Right atrium auricular region (tissue), 2 donors: Measurements from ENCODE around the gene GABRR3. TPM values are rescaled to one million over a fixed set of nuclear protein-coding genes. Genes with fewer than 3 reads are reported as not detected.

ENCODE experiments used
- DNase-seq: peaks from one replicate; pipeline ENCODE4 v3.0.0-alpha.2; 2019; ENCODE audit warnings: low spot score
- H3K27ac ChIP-seq, 2 donors: fragments of 200-600 bp; sonication (generic); 1 replicate in 1 of 2; 2 replicates in 1 of 2; pipeline ENCODE4 v1.5.1; 2016 to 2019
- H3K27me3 ChIP-seq, 2 donors: fragments of 200-600 bp; sonication (generic); one replicate each; pipeline versions ENCODE4 v1.5.1 to v1.6.0; 2017 to 2019
- H3K36me3 ChIP-seq: fragments of 200-600 bp; sonication (generic); one replicate; pipeline ENCODE4 v1.5.1; 2016
- H3K4me1 ChIP-seq, 2 donors: fragments of 200-600 bp; sonication (generic); one replicate each; pipeline versions ENCODE4 v1.5.1 to v1.6.0; 2017 to 2019
- H3K4me3 ChIP-seq, 2 donors: fragments of 200-600 bp; sonication (generic); 1 replicate in 1 of 2; 2 replicates in 1 of 2; pipeline ENCODE4 v1.5.1; 2017 to 2019; ENCODE audit warnings: mild to moderate bottlenecking in 1 of 2, moderate library complexity in 1 of 2
- H3K9me3 ChIP-seq, 2 donors: fragments of 200-600 bp; sonication (generic); one replicate each; pipeline ENCODE4 v1.5.1; 2019
- total RNA-seq, 2 donors: library from RNA; depleted of rRNA; stranded (reverse); fragments of >200 nt; gene quantifications; one replicate each; pipeline ENCODE4 v1.1.0, GENCODE V29; 2016
- TF ChIP-seq, protein P1 (sequence below), 2 donors: fragments of 200-600 bp; sonication (generic); IDR thresholded peaks; one replicate each; pipeline ENCODE4 v1.5.1; 2019; ENCODE audit warnings: antibody characterized with exemption in 2 of 2

Gene GABRR3
- total RNA-seq, 2 donors from 2014 or later, result not detected

DNA sequence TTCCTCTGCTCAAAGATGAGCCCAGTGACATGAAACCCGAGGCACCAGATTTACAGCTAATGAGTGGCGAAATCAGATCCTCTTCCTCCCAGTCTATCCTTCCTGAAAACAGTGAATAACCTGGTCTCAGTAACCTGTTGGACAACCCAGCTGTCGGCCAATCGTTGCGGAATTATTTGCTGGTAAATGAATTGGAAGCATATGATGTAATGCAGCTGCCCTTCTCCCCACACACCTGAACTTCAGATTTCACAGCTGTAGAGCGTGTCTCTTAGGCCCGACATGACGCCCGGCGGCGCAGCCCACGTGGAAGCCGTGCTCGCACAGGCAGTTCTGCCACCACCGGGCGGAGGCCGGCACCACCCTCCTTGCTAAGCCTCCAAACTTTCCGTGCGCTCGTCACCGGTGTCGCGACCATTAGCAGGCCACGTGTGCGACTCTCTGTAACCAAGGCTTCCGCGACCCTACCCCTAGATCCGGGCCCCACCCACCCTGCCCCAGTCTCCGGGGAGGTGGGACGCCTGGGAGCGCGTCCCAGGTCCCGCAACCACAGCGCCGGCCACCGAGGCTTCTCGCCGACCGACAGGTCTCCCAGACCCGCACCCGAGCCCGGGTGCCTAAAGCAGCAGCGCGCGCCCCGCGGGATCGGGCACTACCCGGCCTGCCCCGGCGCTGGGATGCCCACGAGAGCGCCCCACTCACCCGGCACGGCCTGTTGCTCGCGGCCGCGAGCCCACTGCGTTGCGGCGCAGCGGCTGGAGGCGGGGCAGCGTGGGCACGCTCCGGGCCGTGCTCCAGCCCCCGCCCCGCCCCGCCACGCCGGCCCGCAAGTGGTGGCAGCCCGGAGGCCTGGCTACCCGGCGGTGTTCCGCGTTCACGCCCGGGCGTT, 63.2 kb downstream of the GABRR3 start, which contains the start of gene RIOX2:
Gene RIOX2 (minus strand): TSS at position 753 of the 889 bp plus-strand sequence. CDS start 4,838 bp downstream, outside the sequence.
- H3K36me3 ChIP-seq, result no peaks in the 10 kb centered on the region
- peak within 1 kb of the TSS; percentile 87 to 90 for H3K27ac ChIP-seq
- peak; percentile 74 for DNase-seq
- H3K9me3 ChIP-seq, result no peaks in the 10 kb centered on the region
- TF ChIP-seq, protein P1, sequence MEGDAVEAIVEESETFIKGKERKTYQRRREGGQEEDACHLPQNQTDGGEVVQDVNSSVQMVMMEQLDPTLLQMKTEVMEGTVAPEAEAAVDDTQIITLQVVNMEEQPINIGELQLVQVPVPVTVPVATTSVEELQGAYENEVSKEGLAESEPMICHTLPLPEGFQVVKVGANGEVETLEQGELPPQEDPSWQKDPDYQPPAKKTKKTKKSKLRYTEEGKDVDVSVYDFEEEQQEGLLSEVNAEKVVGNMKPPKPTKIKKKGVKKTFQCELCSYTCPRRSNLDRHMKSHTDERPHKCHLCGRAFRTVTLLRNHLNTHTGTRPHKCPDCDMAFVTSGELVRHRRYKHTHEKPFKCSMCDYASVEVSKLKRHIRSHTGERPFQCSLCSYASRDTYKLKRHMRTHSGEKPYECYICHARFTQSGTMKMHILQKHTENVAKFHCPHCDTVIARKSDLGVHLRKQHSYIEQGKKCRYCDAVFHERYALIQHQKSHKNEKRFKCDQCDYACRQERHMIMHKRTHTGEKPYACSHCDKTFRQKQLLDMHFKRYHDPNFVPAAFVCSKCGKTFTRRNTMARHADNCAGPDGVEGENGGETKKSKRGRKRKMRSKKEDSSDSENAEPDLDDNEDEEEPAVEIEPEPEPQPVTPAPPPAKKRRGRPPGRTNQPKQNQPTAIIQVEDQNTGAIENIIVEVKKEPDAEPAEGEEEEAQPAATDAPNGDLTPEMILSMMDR (IDR thresholded peaks at IDR 0.05), result peak in 1 of 2 donors; percentile 43
- no peaks in the 10 kb centered on the region for H3K27me3 ChIP-seq
- H3K4me1 ChIP-seq, result peaks cover 0 to 25% of the 10 kb centered on the region in 2 donors
- H3K4me3 ChIP-seq, result peak within 1 kb of the TSS; percentile 64 to 90

- no peaks in the 10 kb centered on the region for H3K9me3 ChIP-seq
- peaks cover 0 to 25% of the 10 kb centered on the region in 2 donors for H3K4me1 ChIP-seq
- H3K36me3 ChIP-seq, result no peaks in the 10 kb centered on the region
- peak overlapping the region; percentile 64 to 90 for H3K4me3 ChIP-seq
- no peaks in the 10 kb centered on the region for H3K27me3 ChIP-seq
- TF ChIP-seq, protein P1 (IDR thresholded peaks at IDR 0.05), result no peak
- DNase-seq, result no peak
- peak overlapping the region; percentile 87 to 90 for H3K27ac ChIP-seq
Observed at GRCh38 chr3:97970956-97971620, 64.0 kb downstream of the GABRR3 start.

DNA sequence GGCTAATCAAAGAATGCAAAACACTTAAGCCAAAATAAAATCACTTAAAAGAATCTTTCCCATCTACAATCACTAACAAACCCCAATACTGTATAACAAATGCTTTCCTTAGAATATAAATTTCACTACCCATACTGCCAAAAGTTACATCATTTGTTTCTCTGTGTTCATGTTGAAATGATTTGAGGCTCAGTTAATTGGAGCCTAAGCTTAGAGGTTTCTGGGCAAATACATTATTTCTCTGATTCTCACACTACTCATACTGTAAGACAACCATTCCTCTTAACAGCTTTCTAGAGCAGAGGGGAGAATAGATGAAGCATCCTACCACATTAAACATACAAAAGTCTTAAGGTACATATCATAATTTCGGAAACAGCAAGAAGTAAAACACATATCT, 65.0 kb downstream of the GABRR3 start:
- DNase-seq, result no peak
- Histone ChIP-seq H3K9me3 (no peaks in the 10 kb centered on the region), H3K4me1 (peaks cover 0 to 29% of the 10 kb centered on the region in 2 donors), H3K27ac (no peak overlapping the region), H3K27me3 (no peaks in the 10 kb centered on the region), H3K36me3 (no peaks in the 10 kb centered on the region), H3K4me3 (no peak overlapping the region)
- TF ChIP-seq, protein P1 (IDR thresholded peaks at IDR 0.05), result no peak

GRCh38 chr3:97969541-97969940, 65.6 kb downstream of the GABRR3 start:
- Histone ChIP-seq H3K4me3 (no peak overlapping the region), H3K4me1 (peaks cover 0 to 29% of the 10 kb centered on the region in 2 donors), H3K9me3 (no peaks in the 10 kb centered on the region), H3K27ac (no peak overlapping the region), H3K36me3 (no peaks in the 10 kb centered on the region), H3K27me3 (no peaks in the 10 kb centered on the region)
- DNase-seq, result no peak
- TF ChIP-seq, protein P1 (IDR thresholded peaks at IDR 0.05), result no peak

- Histone ChIP-seq H3K27ac (no peak overlapping the region), H3K4me3 (no peak overlapping the region), H3K36me3 (no peaks in the 10 kb centered on the region), H3K9me3 (no peaks in the 10 kb centered on the region), H3K27me3 (no peaks in the 10 kb centered on the region), H3K4me1 (peaks cover 0 to 29% of the 10 kb centered on the region in 2 donors)
- no peak for DNase-seq
- TF ChIP-seq, protein P1 (IDR thresholded peaks at IDR 0.05), result no peak
Observed at GRCh38 chr3:97968376-97968775, 66.7 kb downstream of the GABRR3 start.
